Stomach (tissue), 9 donors: Measurements from ENCODE around the gene RSRC1. TPM values are rescaled to one million over a fixed set of nuclear protein-coding genes. Genes with fewer than 3 reads are reported as not detected.

Source experiments
- DNase-seq, 2 donors: peaks; one replicate each; pipeline versions ENCODE4 v3.0.0 to v3.0.0-alpha.2; 2013 to 2019
- H3K27ac ChIP-seq, 5 donors: fragments of 200-600 bp in 4 of 5; sonication (generic) in 4 of 5; one replicate each; pipeline ENCODE4 v1.5.1; 2013 to 2019; ENCODE audit warnings: mild to moderate bottlenecking in 1 of 5, moderate library complexity in 1 of 5
- H3K27me3 ChIP-seq, 3 donors: fragments of 200-600 bp; sonication (generic); one replicate each; pipeline ENCODE4 v1.5.1; 2017 to 2019; ENCODE audit warnings: mixed run types in 1 of 3
- H3K36me3 ChIP-seq, 4 donors: fragments of 200-600 bp; sonication (generic); 1 replicate in 3 of 4; 2 replicates in 1 of 4; pipeline ENCODE4 v1.5.1; 2016 to 2019
- H3K4me1 ChIP-seq, 4 donors: fragments of 200-600 bp; sonication (generic); one replicate each; pipeline ENCODE4 v1.5.1; 2016 to 2019
- H3K4me3 ChIP-seq, 4 donors: fragments of 200-600 bp; sonication (generic) in 3 of 4; one replicate each; pipeline ENCODE4 v1.5.1; 2016 to 2019; ENCODE audit warnings: mild to moderate bottlenecking in 1 of 4
- H3K9me3 ChIP-seq, 4 donors: fragments of 200-600 bp; sonication (generic); one replicate each; pipeline ENCODE4 v1.5.1; 2016 to 2019
- CTCF ChIP-seq, 7 experiments: fragments of 450-650 bp in 4 of 7; fragments of 200-600 bp in 3 of 7; sonication (generic) in 3 of 7; IDR thresholded peaks; one replicate each; pipeline ENCODE4 v1.5.1; 2016 to 2019; ENCODE audit warnings: antibody characterized with exemption in 7 of 7, control low read depth in 2 of 7, mild to moderate bottlenecking in 1 of 7
- EP300 ChIP-seq: sonication (generic); formaldehyde crosslinking; IDR thresholded peaks from one replicate; pipeline ENCODE4 v1.6.1; 2017; ENCODE audit warnings: antibody characterized with exemption
- POLR2A ChIP-seq, 4 donors: fragments of 450-650 bp; IDR thresholded peaks; one replicate each; pipeline ENCODE4 v1.6.1; 2016; ENCODE audit warnings: antibody characterized with exemption in 4 of 4, control low read depth in 2 of 4, mild to moderate bottlenecking in 1 of 4, moderate library complexity in 1 of 4
- POLR2AphosphoS5 ChIP-seq, 3 donors: sonication (generic); formaldehyde crosslinking; IDR thresholded peaks; one replicate each; pipeline ENCODE4 v1.6.1; 2016; ENCODE audit warnings: antibody characterized with exemption in 3 of 3
- WGBS, 5 donors: extraction: QIAGEN DNeasy Blood & Tissue Kit in 3 of 5; methylation state at CpG; one replicate each; pipeline versions ENCODE4 v1.1.5 to v1.1.7; 2013 to 2018; 5-methylcytosine and 5-hydroxymethylcytosine counted together
- intact Hi-C: fragments of 100-400 bp; cut with DNase I; formaldehyde crosslinking; loops from one replicate; pipeline ENCODE4 v1.15.1; 2023; ENCODE audit warnings: low total_unique reads
- polyA plus RNA-seq, 3 donors: library from polyadenylated mRNA; stranded (reverse); fragments of 200-250 nt; gene quantifications; one replicate each; pipeline ENCODE4 v1.2.3, GENCODE V29; 2013
- total RNA-seq, 5 donors: library from RNA; depleted of rRNA; stranded (reverse); fragments of >200 nt; gene quantifications; one replicate each; pipeline versions ENCODE4 v1.1.0 to v1.2.3, GENCODE V29; 2014 to 2016
- donor health status: healthy with polysubstance abuse.
- donor health status: Bipolar disorder and iron deficiency.
- donor health status: healthy.

Gene RSRC1
- total and polyA plus RNA-seq, 8 donors, result 1.7 to 502 (median 12.0) TPM

GRCh38 chr3:158105710-158106253 lies 4.1 kb upstream of the RSRC1 start:
- WGBS, 5 donors, result 1 to 4% (median 2%) methylated on average over 31 to 44 of the region's 45 CpGs
- TF ChIP-seq CTCF (IDR thresholded peaks at IDR 0.05) (no peak), POLR2A (IDR thresholded peaks at IDR 0.05) (no peak), EP300 (no peak), POLR2AphosphoS5 (IDR thresholded peaks at IDR 0.05) (no peak)
- peaks cover 38 to 57% (median 52%) of the 10 kb centered on the region in 4 donors for H3K4me1 ChIP-seq
- intact Hi-C loops, result no loop called here
- no peak overlapping the region for H3K27ac ChIP-seq
- peak; percentile 28 to 47 for DNase-seq
- H3K27me3 ChIP-seq, result peaks cover 38 to 86% (median 80%) of the 10 kb centered on the region in 3 donors
- no peaks in the 10 kb centered on the region for H3K36me3 ChIP-seq
- H3K4me3 ChIP-seq, result peak overlapping the region; percentile 36 to 54 (median 48)
- peaks cover 0 to 3% (median 0%) of the 10 kb centered on the region in 4 donors for H3K9me3 ChIP-seq

GRCh38 chr3:158106766-158107471 lies 3.0 kb upstream of the RSRC1 start:
- H3K27me3 ChIP-seq, result peaks cover 35 to 75% (median 71%) of the 10 kb centered on the region in 3 donors
- 5 to 7% (median 7%) methylated on average over 37 of the region's 37 CpGs for WGBS, 5 donors

GRCh38 chr3:158107605-158108444 lies 2.1 kb upstream of the RSRC1 start:
- peaks cover 29 to 66% (median 62%) of the 10 kb centered on the region in 3 donors for H3K27me3 ChIP-seq
- peaks cover 0 to 3% (median 0%) of the 10 kb centered on the region in 4 donors for H3K9me3 ChIP-seq
- H3K4me3 ChIP-seq, result no peak overlapping the region
- WGBS, 5 donors, result 13 to 17% (median 16%) methylated on average over 15 of the region's 15 CpGs
- no peak for TF ChIP-seq EP300
- no peak for TF ChIP-seq POLR2AphosphoS5 (IDR thresholded peaks at IDR 0.05)
- TF ChIP-seq POLR2A (IDR thresholded peaks at IDR 0.05), result no peak
- no peak for TF ChIP-seq CTCF (IDR thresholded peaks at IDR 0.05)
- peaks cover 42 to 69% (median 59%) of the 10 kb centered on the region in 4 donors for H3K4me1 ChIP-seq
- intact Hi-C loops, result no loop called here
- no peaks in the 10 kb centered on the region for H3K36me3 ChIP-seq
- H3K27ac ChIP-seq, result no peak overlapping the region
- DNase-seq, result peak in 1 of 2 donors; percentile 16

More at GRCh38 chr3:158106766-158107471, 3.0 kb upstream of the RSRC1 start:
- peak in 1 of 2 donors; percentile 31 for DNase-seq
- Histone ChIP-seq H3K36me3 (no peaks in the 10 kb centered on the region), H3K4me1 (peaks cover 42 to 68% (median 60%) of the 10 kb centered on the region in 4 donors), H3K4me3 (peak overlapping the region in 3 of 4 donors; percentile 48 to 54 (median 49)), H3K9me3 (peaks cover 0 to 3% (median 0%) of the 10 kb centered on the region in 4 donors), H3K27ac (no peak overlapping the region)
- TF ChIP-seq POLR2A (IDR thresholded peaks at IDR 0.05) (no peak), POLR2AphosphoS5 (IDR thresholded peaks at IDR 0.05) (no peak), CTCF (IDR thresholded peaks at IDR 0.05) (no peak), EP300 (no peak)
- intact Hi-C loops, result no loop called here

- Histone ChIP-seq H3K9me3 (peaks cover 0 to 3% (median 0%) of the 10 kb centered on the region in 4 donors), H3K27ac (no peak overlapping the region), H3K27me3 (peaks cover 24 to 59% (median 55%) of the 10 kb centered on the region in 3 donors), H3K4me3 (no peak overlapping the region), H3K4me1 (peaks cover 37 to 62% (median 52%) of the 10 kb centered on the region in 4 donors), H3K36me3 (no peaks in the 10 kb centered on the region)
- no peak for DNase-seq
- TF ChIP-seq CTCF (IDR thresholded peaks at IDR 0.05) (no peak), POLR2AphosphoS5 (IDR thresholded peaks at IDR 0.05) (no peak), POLR2A (IDR thresholded peaks at IDR 0.05) (no peak), EP300 (no peak)
- intact Hi-C loops, result no loop called here
- WGBS, 5 donors, result 11 to 21% (median 17%) methylated on average over 2 of the region's 2 CpGs
These were observed 1.4 kb upstream of the RSRC1 start for GRCh38 chr3:158108445-158108985.
